ENCODE results near the gene MGMT. TPM values are rescaled to one million over a fixed set of nuclear protein-coding genes. Genes with fewer than 3 reads are reported as not detected.
A peak's percentile ranks its signal among the peaks of the same experiment; 100 is the strongest.

The MGMT gene
- total and polyA plus RNA-seq, 8 donors: 1.2 to 37.8 (median 21.3) TPM

DNA sequence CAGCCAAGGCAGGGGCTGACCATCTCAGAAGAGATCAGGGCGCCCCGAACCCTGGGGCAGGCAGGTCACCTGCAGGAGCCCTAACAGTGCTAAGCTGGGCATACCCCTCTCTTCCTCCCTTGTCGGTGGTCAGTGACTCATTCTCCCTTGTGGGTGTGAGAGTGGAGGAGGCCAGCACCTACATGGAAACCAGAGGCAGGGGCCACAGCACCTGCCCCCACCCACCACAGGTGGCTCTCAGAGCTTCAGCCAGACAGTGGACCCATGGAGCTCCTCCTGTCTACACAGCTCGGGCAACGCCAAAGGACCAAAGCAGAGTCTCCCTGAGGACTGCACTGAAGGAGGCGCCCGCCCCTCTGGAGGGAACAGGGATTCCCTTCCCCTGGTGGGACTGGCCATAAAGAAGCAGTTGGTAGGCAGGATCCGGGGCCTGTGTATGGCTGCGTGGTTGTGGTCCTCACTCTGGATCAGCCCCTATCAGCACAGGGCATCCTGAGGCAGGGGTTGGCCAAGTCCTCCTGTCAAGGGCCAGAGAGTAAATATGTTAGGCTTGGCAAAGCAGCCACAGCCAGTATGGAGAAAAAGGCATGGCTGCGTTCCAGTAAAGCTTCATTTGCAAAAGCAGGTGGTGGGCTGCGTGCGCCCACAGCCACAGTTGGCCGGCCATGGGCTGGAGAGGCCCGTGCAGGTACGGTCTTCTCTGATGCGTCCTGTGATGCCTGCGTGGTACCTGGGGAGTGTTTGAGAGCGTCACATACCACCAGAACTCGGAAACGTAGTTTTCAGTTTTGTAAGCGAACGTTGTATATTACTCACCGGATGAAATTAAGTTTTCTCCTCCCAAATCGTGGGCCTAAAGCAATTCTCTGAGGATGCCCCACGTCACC is 298.9 kb downstream of the MGMT start:
- H3K36me3 ChIP-seq: peaks cover 5 to 56% (median 32%) of the 10 kb centered on the region in 4 donors
- no peaks in the 10 kb centered on the region for H3K27me3 ChIP-seq
- no peak overlapping the region for H3K27ac ChIP-seq
- intact Hi-C loops (cut with DNase I; ENCODE audit: low total_unique reads): no loop called here
- WGBS, 5 donors: 84 to 97% (median 92%) methylated on average over 20 to 25 of the region's 25 CpGs
- TF ChIP-seq POLR2A (IDR thresholded peaks at IDR 0.05) (no peak), POLR2AphosphoS5 (IDR thresholded peaks at IDR 0.05) (no peak), EP300 (IDR thresholded peaks at IDR 0.05) (no peak)
- TF ChIP-seq, protein P1, sequence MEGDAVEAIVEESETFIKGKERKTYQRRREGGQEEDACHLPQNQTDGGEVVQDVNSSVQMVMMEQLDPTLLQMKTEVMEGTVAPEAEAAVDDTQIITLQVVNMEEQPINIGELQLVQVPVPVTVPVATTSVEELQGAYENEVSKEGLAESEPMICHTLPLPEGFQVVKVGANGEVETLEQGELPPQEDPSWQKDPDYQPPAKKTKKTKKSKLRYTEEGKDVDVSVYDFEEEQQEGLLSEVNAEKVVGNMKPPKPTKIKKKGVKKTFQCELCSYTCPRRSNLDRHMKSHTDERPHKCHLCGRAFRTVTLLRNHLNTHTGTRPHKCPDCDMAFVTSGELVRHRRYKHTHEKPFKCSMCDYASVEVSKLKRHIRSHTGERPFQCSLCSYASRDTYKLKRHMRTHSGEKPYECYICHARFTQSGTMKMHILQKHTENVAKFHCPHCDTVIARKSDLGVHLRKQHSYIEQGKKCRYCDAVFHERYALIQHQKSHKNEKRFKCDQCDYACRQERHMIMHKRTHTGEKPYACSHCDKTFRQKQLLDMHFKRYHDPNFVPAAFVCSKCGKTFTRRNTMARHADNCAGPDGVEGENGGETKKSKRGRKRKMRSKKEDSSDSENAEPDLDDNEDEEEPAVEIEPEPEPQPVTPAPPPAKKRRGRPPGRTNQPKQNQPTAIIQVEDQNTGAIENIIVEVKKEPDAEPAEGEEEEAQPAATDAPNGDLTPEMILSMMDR (IDR thresholded peaks at IDR 0.05): no peak
- no peaks in the 10 kb centered on the region for H3K4me1 ChIP-seq
- H3K4me3 ChIP-seq: no peak overlapping the region
- H3K9me3 ChIP-seq: no peaks in the 10 kb centered on the region
- peak in 1 of 2 donors; percentile 20 for DNase-seq

DNA sequence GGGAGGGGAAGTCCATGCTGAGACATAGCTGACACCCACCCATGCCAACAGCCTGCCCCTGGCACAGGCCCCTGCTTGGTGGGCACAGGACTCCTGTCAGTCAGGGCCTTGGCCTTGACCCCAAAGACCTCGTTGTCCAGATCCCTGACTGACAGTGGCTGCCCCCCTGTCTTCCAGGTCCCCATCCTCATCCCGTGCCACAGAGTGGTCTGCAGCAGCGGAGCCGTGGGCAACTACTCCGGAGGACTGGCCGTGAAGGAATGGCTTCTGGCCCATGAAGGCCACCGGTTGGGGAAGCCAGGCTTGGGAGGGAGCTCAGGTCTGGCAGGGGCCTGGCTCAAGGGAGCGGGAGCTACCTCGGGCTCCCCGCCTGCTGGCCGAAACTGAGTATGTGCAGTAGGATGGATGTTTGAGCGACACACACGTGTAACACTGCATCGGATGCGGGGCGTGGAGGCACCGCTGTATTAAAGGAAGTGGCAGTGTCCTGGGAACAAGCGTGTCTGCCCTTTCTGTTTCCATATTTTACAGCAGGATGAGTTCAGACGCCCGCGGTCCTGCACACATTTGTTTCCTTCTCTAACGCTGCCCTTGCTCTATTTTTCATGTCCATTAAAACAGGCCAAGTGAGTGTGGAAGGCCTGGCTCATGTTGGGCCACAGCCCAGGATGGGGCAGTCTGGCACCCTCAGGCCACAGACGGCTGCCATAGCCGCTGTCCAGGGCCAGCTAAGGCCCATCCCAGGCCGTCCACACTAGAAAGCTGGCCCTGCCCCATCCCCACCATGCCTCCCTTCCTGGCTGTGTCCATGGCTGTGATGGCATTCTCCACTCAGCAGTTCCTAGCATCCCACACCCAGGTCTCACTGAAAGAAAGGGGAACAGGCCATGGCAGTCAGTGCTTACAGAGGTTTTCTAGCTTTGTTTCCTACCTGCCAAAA is 299.8 kb downstream of the MGMT start:
- peak in 1 of 2 donors; percentile 23 for DNase-seq
- Histone ChIP-seq H3K4me3 (no peak overlapping the region), H3K36me3 (peaks cover 5 to 54% (median 23%) of the 10 kb centered on the region in 4 donors), H3K4me1 (no peaks in the 10 kb centered on the region), H3K27ac (no peak overlapping the region), H3K9me3 (no peaks in the 10 kb centered on the region), H3K27me3 (no peaks in the 10 kb centered on the region)
- WGBS, 5 donors: 93 to 97% (median 95%) methylated on average over 24 to 25 of the region's 25 CpGs
- intact Hi-C loops (cut with DNase I; ENCODE audit: low total_unique reads): no loop called here
- TF ChIP-seq EP300 (IDR thresholded peaks at IDR 0.05) (no peak), POLR2AphosphoS5 (IDR thresholded peaks at IDR 0.05) (no peak), POLR2A (IDR thresholded peaks at IDR 0.05) (no peak)
- TF ChIP-seq, protein P1 (IDR thresholded peaks at IDR 0.05): no peak

DNA sequence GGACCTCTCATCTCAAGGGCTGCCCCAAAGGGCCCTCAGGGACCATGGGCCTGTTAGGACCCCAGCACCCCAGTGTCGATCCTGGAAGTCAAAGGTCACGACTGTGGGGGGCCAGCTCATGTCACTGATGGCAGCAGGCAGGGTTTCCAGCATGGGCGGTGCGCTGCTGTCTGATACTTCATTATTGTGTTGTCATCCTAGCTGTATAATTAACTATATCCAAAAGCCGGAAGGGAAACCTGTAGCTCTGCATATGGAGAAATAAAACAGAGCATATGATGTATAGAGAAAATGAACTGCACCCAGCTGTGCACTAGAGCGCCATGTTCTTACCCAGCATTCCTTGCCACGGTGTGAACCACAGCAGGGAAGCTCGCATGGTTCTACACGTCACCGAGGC is 300.7 kb downstream of the MGMT start:
- TF ChIP-seq, protein P1 (IDR thresholded peaks at IDR 0.05): no peak
- TF ChIP-seq POLR2AphosphoS5 (IDR thresholded peaks at IDR 0.05) (no peak), EP300 (IDR thresholded peaks at IDR 0.05) (no peak), POLR2A (IDR thresholded peaks at IDR 0.05) (no peak)
- WGBS, 5 donors: 93 to 96% (median 95%) methylated on average over 10 of the region's 10 CpGs
- no peaks in the 10 kb centered on the region for H3K4me1 ChIP-seq
- intact Hi-C loops (cut with DNase I; ENCODE audit: low total_unique reads): no loop called here
- DNase-seq: no peak
- H3K9me3 ChIP-seq: no peaks in the 10 kb centered on the region
- H3K27ac ChIP-seq: no peak overlapping the region
- H3K4me3 ChIP-seq: no peak overlapping the region
- H3K27me3 ChIP-seq: no peaks in the 10 kb centered on the region
- H3K36me3 ChIP-seq: peaks cover 5 to 55% (median 23%) of the 10 kb centered on the region in 4 donors
